BE2C (cell line): Measurements from ENCODE around the gene PIM3.

Experiments used
- DNase-seq: peaks from one replicate; pipeline ENCODE4 v3.0.0-alpha.2; 2020
- H3K27me3 ChIP-seq: fragments of 250-450 bp; sonication (Bioruptor Pico); 2 replicates; pipeline ENCODE4 v1.5.1; 2020; ENCODE audit warnings: mild to moderate bottlenecking
- H3K36me3 ChIP-seq: fragments of 250-450 bp; sonication (Bioruptor Pico); 2 replicates; pipeline ENCODE4 v1.5.1; 2020; ENCODE audit warnings: mild to moderate bottlenecking
- H3K4me1 ChIP-seq: fragments of 250-450 bp; sonication (Bioruptor Pico); 2 replicates; pipeline ENCODE4 v1.5.1; 2020
- H3K4me3 ChIP-seq: 2 replicates; pipeline ENCODE4 v1.5.1; 2011; ENCODE audit warnings: low read depth, low read length
- H3K9me3 ChIP-seq: fragments of 250-450 bp; sonication (Bioruptor Pico); 2 replicates; pipeline ENCODE4 v1.5.1; 2020
- CTCF ChIP-seq: IDR thresholded peaks from 2 replicates; pipeline ENCODE4 v1.5.1; 2012; ENCODE audit warnings: mild to moderate bottlenecking, low read depth, low read length

Gene PIM3

DNA sequence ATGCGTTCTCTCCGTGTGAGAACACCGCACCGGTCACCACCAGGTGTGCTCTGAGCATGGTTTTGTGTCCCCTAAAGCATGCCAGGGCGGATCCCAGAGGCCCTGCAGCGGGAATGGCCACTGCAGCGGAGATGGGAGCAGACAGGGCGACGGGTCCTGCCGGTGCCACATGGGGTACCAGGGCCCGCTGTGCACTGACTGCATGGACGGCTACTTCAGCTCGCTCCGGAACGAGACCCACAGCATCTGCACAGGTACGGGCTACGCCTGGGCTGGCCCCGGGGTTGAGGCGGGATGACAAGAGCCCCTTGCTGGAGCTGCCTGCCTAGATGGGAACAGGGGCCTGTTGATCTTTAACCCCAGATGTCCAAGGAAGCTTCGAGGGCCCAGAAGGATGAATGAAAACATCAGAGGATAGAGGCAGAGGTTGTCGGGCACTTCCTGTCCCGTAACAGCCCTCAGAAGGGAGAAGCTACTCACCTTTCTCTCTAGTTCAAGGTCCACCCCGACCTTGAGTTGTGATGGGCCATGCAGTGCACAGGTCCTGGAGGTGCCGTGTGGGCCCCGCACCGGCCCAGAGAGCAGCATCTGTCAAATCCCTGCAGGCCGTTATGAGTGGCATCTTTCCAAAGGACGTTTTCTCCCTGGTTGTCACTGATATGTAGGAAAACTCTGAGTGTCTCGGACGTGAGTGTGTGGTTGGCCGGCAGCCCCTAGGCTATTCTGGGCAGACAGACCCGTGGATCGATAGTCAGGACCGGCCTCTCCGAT is 38.9 kb upstream of the PIM3 start:
- Histone ChIP-seq H3K9me3 (no peaks in the 10 kb centered on the region), H3K4me3 (no peak overlapping the region), H3K27me3 (no peaks in the 10 kb centered on the region), H3K4me1 (no peaks in the 10 kb centered on the region), H3K36me3 (no peaks in the 10 kb centered on the region)
- no peak for DNase-seq
- no peak for TF ChIP-seq CTCF

DNA sequence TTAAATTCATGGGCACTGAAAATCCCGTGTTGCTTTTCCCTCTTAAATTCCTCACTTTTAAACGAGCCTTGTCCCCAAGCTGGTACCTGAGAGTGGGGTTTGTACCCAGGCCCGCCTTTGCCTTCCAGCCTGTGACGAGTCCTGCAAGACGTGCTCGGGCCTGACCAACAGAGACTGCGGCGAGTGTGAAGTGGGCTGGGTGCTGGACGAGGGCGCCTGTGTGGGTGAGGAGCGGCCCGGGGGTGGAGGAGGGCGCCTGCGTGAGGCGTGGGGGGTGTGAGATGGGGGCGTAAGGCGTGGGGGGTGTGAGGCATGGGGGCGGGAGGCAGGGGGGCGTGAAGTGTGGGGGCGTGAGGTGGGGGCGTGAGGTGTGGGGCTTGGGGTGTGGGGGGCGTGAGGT is 38.1 kb upstream of the PIM3 start:
- TF ChIP-seq CTCF, result no peak
- H3K36me3 ChIP-seq, result no peaks in the 10 kb centered on the region
- no peaks in the 10 kb centered on the region for H3K27me3 ChIP-seq
- H3K4me1 ChIP-seq, result no peaks in the 10 kb centered on the region
- H3K4me3 ChIP-seq, result no peak overlapping the region
- DNase-seq, result no peak
- H3K9me3 ChIP-seq, result no peaks in the 10 kb centered on the region

DNA sequence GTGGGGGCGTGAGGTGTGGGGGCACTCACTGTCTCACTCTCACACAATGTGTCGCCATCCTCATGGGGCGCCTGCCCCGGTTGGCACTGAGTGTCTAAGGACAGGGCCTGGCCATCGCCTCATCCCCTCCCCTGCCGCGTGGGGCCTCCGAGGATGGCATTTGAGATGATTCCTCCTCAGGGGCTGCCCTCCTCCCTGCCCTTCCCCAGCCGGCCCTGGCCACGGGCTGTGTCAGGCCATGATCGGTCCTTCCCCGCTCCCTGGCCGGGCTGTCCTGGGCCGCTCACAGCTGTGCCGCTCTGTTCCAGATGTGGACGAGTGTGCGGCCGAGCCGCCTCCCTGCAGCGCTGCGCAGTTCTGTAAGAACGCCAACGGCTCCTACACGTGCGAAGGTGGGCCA is 37.6 kb upstream of the PIM3 start:
- no peaks in the 10 kb centered on the region for H3K4me1 ChIP-seq
- H3K4me3 ChIP-seq, result no peak overlapping the region
- no peaks in the 10 kb centered on the region for H3K27me3 ChIP-seq
- no peak for TF ChIP-seq CTCF
- peak; percentile 12 for DNase-seq
- no peaks in the 10 kb centered on the region for H3K9me3 ChIP-seq
- no peaks in the 10 kb centered on the region for H3K36me3 ChIP-seq

DNA sequence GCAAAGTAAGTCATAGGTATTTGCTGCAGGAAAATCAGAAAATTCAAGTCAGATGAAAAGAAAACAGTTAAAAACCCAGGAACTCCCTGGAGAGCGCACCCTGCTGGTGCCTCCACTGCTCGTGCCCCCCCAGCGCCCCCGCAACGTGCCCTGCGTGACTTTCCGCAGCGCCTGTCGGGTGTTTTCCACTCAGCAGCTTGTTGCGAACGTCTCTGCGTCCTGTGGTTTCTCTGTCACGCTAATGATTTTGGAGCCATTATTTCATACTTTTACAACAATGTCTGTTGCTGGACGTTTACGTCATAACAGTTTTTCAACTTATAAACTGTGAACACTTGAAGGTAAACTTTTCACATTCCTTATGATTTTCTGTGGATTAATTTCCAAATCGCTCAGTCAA is 37.1 kb upstream of the PIM3 start:
- Histone ChIP-seq H3K4me3 (no peak overlapping the region), H3K4me1 (no peaks in the 10 kb centered on the region), H3K9me3 (no peaks in the 10 kb centered on the region)

GRCh38 chr22:49924113-49924833 is 36.3 kb upstream of the PIM3 start:
- no peak for TF ChIP-seq CTCF
- H3K27me3 ChIP-seq, result peaks cover 2% of the 10 kb centered on the region; the same call in 1 of the 2 replicates
- H3K4me3 ChIP-seq, result no peak overlapping the region
- no peaks in the 10 kb centered on the region for H3K36me3 ChIP-seq
- no peak for DNase-seq
- no peaks in the 10 kb centered on the region for H3K9me3 ChIP-seq
- H3K4me1 ChIP-seq, result no peaks in the 10 kb centered on the region

More for the DNA sequence above, 37.1 kb upstream of the PIM3 start:
- TF ChIP-seq CTCF, result peak; percentile 29
- Histone ChIP-seq H3K27me3 (no peaks in the 10 kb centered on the region), H3K36me3 (no peaks in the 10 kb centered on the region)
- peak; percentile 15 for DNase-seq

DNA sequence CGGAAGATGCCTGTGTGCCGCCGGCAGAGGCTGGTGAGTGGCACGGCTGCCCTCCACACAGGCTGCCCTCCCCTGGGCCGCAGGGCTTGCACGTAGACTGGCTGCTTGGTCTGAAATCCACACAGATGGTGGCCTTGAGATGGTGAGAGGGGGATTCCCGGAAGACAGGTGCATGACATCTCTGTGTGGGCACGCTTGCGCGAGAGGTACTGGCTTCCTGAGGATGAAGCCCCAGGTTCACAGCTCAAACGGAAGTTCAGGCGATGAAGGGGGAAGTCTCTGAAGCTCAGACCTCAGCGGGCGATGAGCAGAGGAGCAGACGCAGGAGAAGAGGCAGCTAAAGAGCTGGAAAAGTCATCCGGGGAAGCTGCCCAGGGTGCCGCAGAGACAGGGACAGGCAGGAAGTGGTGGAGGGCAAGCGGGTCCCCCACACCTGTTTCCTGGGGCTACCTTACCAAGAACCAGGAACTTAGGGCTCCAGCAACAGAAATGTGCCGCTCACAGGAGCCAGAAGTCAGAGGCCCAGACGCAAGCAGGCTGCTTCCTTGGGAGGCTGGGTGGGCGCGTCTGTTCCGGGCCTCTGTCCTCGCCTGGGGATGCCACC is 34.9 kb upstream of the PIM3 start:
- no peaks in the 10 kb centered on the region for H3K4me1 ChIP-seq
- no peaks in the 10 kb centered on the region for H3K9me3 ChIP-seq
- H3K27me3 ChIP-seq, result peaks cover 2% of the 10 kb centered on the region; the same call in 1 of the 2 replicates
- TF ChIP-seq CTCF, result no peak
- no peak for DNase-seq
- no peaks in the 10 kb centered on the region for H3K36me3 ChIP-seq
- H3K4me3 ChIP-seq, result no peak overlapping the region
